Activated CD4-positive, alpha-beta T cell treated with anti-CD3 and anti-CD28 coated beads for 36 hours (primary cell): ENCODE results near the gene IRF2BP2. TPM values are rescaled to one million over a fixed set of nuclear protein-coding genes. Genes with fewer than 3 reads are reported as not detected.

Experiments
- ATAC-seq: fragments of 200-7000 bp; cut with Tn5 transposase; one replicate; pipeline ENCODE4 v1.10.0; 2021; ENCODE audit warnings: mild to moderate bottlenecking, moderate library complexity
- CTCF ChIA-PET: fragments of 350-600 bp; sonication (Branson Sonifier 250); formaldehyde crosslinking; loops from one replicate; lab custom pipeline; 2021; ENCODE audit warnings: antibody characterized with exemption; lab: Charles Lee
- POLR2A ChIA-PET: fragments of 350-600 bp; sonication (Branson Sonifier 250); formaldehyde crosslinking; loops from one replicate; lab custom pipeline; 2021; ENCODE audit warnings: antibody characterized with exemption, inconsistent platforms; lab: Charles Lee
- DNase-seq: peaks from one replicate; pipeline ENCODE4 v3.0.0-alpha.2; 2020
- H3K27ac Mint-ChIP-seq: one replicate; pipeline ENCODE4 v1.8.0; 2021; ENCODE audit warnings: mixed read lengths
- H3K27me3 Mint-ChIP-seq: one replicate; pipeline ENCODE4 v1.8.0; 2021; ENCODE audit warnings: mixed read lengths
- H3K36me3 Mint-ChIP-seq: one replicate; pipeline ENCODE4 v1.8.0; 2021; ENCODE audit warnings: low read depth, mixed read lengths
- H3K4me1 Mint-ChIP-seq: one replicate; pipeline ENCODE4 v1.8.0; 2021; ENCODE audit warnings: mixed read lengths
- H3K4me3 Mint-ChIP-seq: one replicate; pipeline ENCODE4 v1.8.0; 2021; ENCODE audit warnings: mild to moderate bottlenecking, moderate library complexity, mixed read lengths
- H3K9me3 Mint-ChIP-seq: one replicate; pipeline ENCODE4 v1.8.0; 2021; ENCODE audit warnings: low read depth, mixed read lengths
- intact Hi-C, 2 experiments: fragments of 100-400 bp; cut with DNase I in 1 of 2; cut with micrococcal nuclease in 1 of 2; formaldehyde crosslinking; loops; one replicate each; pipeline versions ENCODE4 v1.14.2 to v1.15.1; 2022 to 2024; cut with DNase I, micrococcal nuclease
- total RNA-seq, 2 experiments: library from RNA; stranded (reverse); gene quantifications; one replicate each; pipeline ENCODE4 v1.2.3, GENCODE V29; 2021

Gene IRF2BP2
- total RNA-seq, 2 experiments from 2014 or later: 132 to 200 TPM

- ChIA-PET POLR2A (no interaction called here), CTCF (interaction anchor here (0.6 to 0.7 kb wide), 3 partner anchors 9 to 264 kb away, joined by 3 read pairs; no protein-coding TSS in a partner anchor)
- Mint-ChIP-seq H3K9me3 (no peaks in the 10 kb centered on the region), H3K4me3 (no peak overlapping the region), H3K36me3 (no peaks in the 10 kb centered on the region), H3K27ac (no peak overlapping the region), H3K27me3 (peaks cover 3% of the 10 kb centered on the region), H3K4me1 (no peaks in the 10 kb centered on the region)
- DNase-seq (no peak), ATAC-seq (no peak)
- intact Hi-C loops: no loop called here
These were observed 21.6 kb downstream of the IRF2BP2 start for GRCh38 chr1:234588386-234588785.

- ChIA-PET CTCF (no interaction called here), POLR2A (no interaction called here)
- H3K36me3 Mint-ChIP-seq: no peaks in the 10 kb centered on the region
- H3K9me3 Mint-ChIP-seq: no peaks in the 10 kb centered on the region
- ATAC-seq: no peak
- H3K27me3 Mint-ChIP-seq: peaks cover 3% of the 10 kb centered on the region
- no peak overlapping the region for H3K27ac Mint-ChIP-seq
- H3K4me3 Mint-ChIP-seq: no peak overlapping the region
- no peaks in the 10 kb centered on the region for H3K4me1 Mint-ChIP-seq
- intact Hi-C loops: no loop called here
- no peak for DNase-seq
These were observed 23.0 kb downstream of the IRF2BP2 start for GRCh38 chr1:234586892-234587485.

GRCh38 chr1:234586304-234586703 is 23.7 kb downstream of the IRF2BP2 start:
- intact Hi-C loops: no loop called here
- ChIA-PET POLR2A (no interaction called here), CTCF (no interaction called here)
- no peak for ATAC-seq
- Mint-ChIP-seq H3K4me1 (no peaks in the 10 kb centered on the region), H3K27me3 (peaks cover 3% of the 10 kb centered on the region), H3K36me3 (no peaks in the 10 kb centered on the region), H3K9me3 (no peaks in the 10 kb centered on the region), H3K27ac (no peak overlapping the region), H3K4me3 (no peak overlapping the region)
- no peak for DNase-seq

- ChIA-PET POLR2A (no interaction called here), CTCF (interaction anchor here (1.6 kb wide), 1 partner anchor 26 kb away, joined by 3 read pairs; no protein-coding TSS in a partner anchor)
These were observed 24.5 kb downstream of the IRF2BP2 start for GRCh38 chr1:234585330-234586055.

GRCh38 chr1:234584926-234585325 is 25.1 kb downstream of the IRF2BP2 start:
- CTCF ChIA-PET: interaction anchor here (1.6 kb wide), 1 partner anchor 26 kb away, joined by 3 read pairs; no protein-coding TSS in a partner anchor
- Mint-ChIP-seq H3K27ac (no peak overlapping the region), H3K27me3 (peaks cover 3% of the 10 kb centered on the region), H3K36me3 (no peaks in the 10 kb centered on the region), H3K4me3 (no peak overlapping the region), H3K9me3 (no peaks in the 10 kb centered on the region), H3K4me1 (no peaks in the 10 kb centered on the region)
- intact Hi-C loops: no loop called here
- ATAC-seq: no peak
- no peak for DNase-seq
- POLR2A ChIA-PET: no interaction called here

More at GRCh38 chr1:234585330-234586055, 24.5 kb downstream of the IRF2BP2 start:
- Mint-ChIP-seq H3K4me3 (no peak overlapping the region), H3K27ac (no peak overlapping the region), H3K27me3 (peaks cover 3% of the 10 kb centered on the region), H3K9me3 (no peaks in the 10 kb centered on the region), H3K36me3 (no peaks in the 10 kb centered on the region), H3K4me1 (no peaks in the 10 kb centered on the region)
- no peak for DNase-seq
- ATAC-seq: no peak
- intact Hi-C loops: no loop called here

GRCh38 chr1:234584420-234584805 is 25.6 kb downstream of the IRF2BP2 start:
- ATAC-seq (no peak), DNase-seq (no peak)
- intact Hi-C loops: no loop called here
- Mint-ChIP-seq H3K9me3 (no peaks in the 10 kb centered on the region), H3K27ac (no peak overlapping the region), H3K4me3 (no peak overlapping the region), H3K4me1 (no peaks in the 10 kb centered on the region), H3K36me3 (no peaks in the 10 kb centered on the region), H3K27me3 (peaks cover 3% of the 10 kb centered on the region)
- ChIA-PET CTCF (interaction anchor here (1.4 to 1.6 kb wide), 2 partner anchors 27 to 55 kb away, joined by 3 read pairs; no protein-coding TSS in a partner anchor), POLR2A (no interaction called here)

GRCh38 chr1:234583755-234584419 is 26.1 kb downstream of the IRF2BP2 start:
- ATAC-seq (no peak), DNase-seq (no peak)
- Mint-ChIP-seq H3K9me3 (no peaks in the 10 kb centered on the region), H3K4me1 (no peaks in the 10 kb centered on the region), H3K4me3 (no peak overlapping the region), H3K36me3 (no peaks in the 10 kb centered on the region), H3K27ac (no peak overlapping the region), H3K27me3 (peaks cover 3% of the 10 kb centered on the region)
- intact Hi-C loops: no loop called here
- ChIA-PET CTCF (interaction anchor here (1.2 to 1.4 kb wide), 3 partner anchors 40 to 127 kb away, joined by 3 read pairs; no protein-coding TSS in a partner anchor), POLR2A (interaction anchor here (0.6 kb wide), 1 partner anchor 232 kb away, joined by 3 read pairs; no protein-coding TSS in a partner anchor)

- DNase-seq (no peak), ATAC-seq (no peak)
- Mint-ChIP-seq H3K9me3 (no peaks in the 10 kb centered on the region), H3K36me3 (no peaks in the 10 kb centered on the region), H3K27me3 (peaks cover 3% of the 10 kb centered on the region), H3K27ac (no peak overlapping the region), H3K4me3 (no peak overlapping the region), H3K4me1 (no peaks in the 10 kb centered on the region)
- POLR2A ChIA-PET: no interaction called here
- intact Hi-C loops: no loop called here
- CTCF ChIA-PET: interaction anchor here (0.6 to 1.4 kb wide), 5 partner anchors 26 to 503 kb away, joined by 3 read pairs; no protein-coding TSS in a partner anchor
These were observed 27.2 kb downstream of the IRF2BP2 start for GRCh38 chr1:234582681-234583301.

- H3K4me1 Mint-ChIP-seq: no peaks in the 10 kb centered on the region
- no peak overlapping the region for H3K27ac Mint-ChIP-seq
- peaks cover 3% of the 10 kb centered on the region for H3K27me3 Mint-ChIP-seq
- no peak for ATAC-seq
- H3K9me3 Mint-ChIP-seq: no peaks in the 10 kb centered on the region
- ChIA-PET CTCF (interaction anchor here (0.6 kb wide), 1 partner anchor 26 kb away, joined by 3 read pairs; no protein-coding TSS in a partner anchor), POLR2A (no interaction called here)
- H3K4me3 Mint-ChIP-seq: no peak overlapping the region
- intact Hi-C loops: no loop called here
- no peak for DNase-seq
- no peaks in the 10 kb centered on the region for H3K36me3 Mint-ChIP-seq
These were observed 27.8 kb downstream of the IRF2BP2 start for GRCh38 chr1:234582186-234582585.

GRCh38 chr1:234581063-234581714 is 28.8 kb downstream of the IRF2BP2 start:
- ChIA-PET POLR2A (no interaction called here), CTCF (no interaction called here)
- Mint-ChIP-seq H3K4me3 (no peak overlapping the region), H3K27ac (no peak overlapping the region), H3K4me1 (no peaks in the 10 kb centered on the region), H3K36me3 (no peaks in the 10 kb centered on the region), H3K27me3 (no peaks in the 10 kb centered on the region), H3K9me3 (no peaks in the 10 kb centered on the region)
- ATAC-seq (no peak), DNase-seq (no peak)
- intact Hi-C loops: no loop called here

- Mint-ChIP-seq H3K27ac (no peak overlapping the region), H3K36me3 (no peaks in the 10 kb centered on the region), H3K27me3 (no peaks in the 10 kb centered on the region), H3K4me1 (no peaks in the 10 kb centered on the region), H3K9me3 (no peaks in the 10 kb centered on the region), H3K4me3 (no peak overlapping the region)
- ATAC-seq: peak; percentile 57
- ChIA-PET CTCF (no interaction called here), POLR2A (no interaction called here)
- DNase-seq: no peak
- intact Hi-C loops: no loop called here
These were observed 30.0 kb downstream of the IRF2BP2 start for GRCh38 chr1:234579967-234580366.
